T-helper 1 cell treated with Interleukin-12 subunit alpha and Interleukin-12 subunit beta and Interleukin-4 antibody, amounts not matched to agents 30 μg/mL and 1 μg/mL, for 36 hours (primary cell): ENCODE data around the gene SORCS3.

Experiments used
- H3K27ac Mint-ChIP-seq: one replicate; pipeline ENCODE4 v1.8.0; 2021; ENCODE audit warnings: mild to moderate bottlenecking, mixed read lengths
- H3K27me3 Mint-ChIP-seq: one replicate; pipeline ENCODE4 v1.8.0; 2021; ENCODE audit warnings: low read depth, mixed read lengths
- H3K36me3 Mint-ChIP-seq: one replicate; pipeline ENCODE4 v1.8.0; 2021; ENCODE audit warnings: low read depth, mixed read lengths
- H3K4me1 Mint-ChIP-seq: one replicate; pipeline ENCODE4 v1.8.0; 2021; ENCODE audit warnings: low read depth, mixed read lengths
- H3K4me3 Mint-ChIP-seq: one replicate; pipeline ENCODE4 v1.8.0; 2021; ENCODE audit warnings: mild to moderate bottlenecking, moderate library complexity, mixed read lengths
- H3K9me3 Mint-ChIP-seq: one replicate; pipeline ENCODE4 v1.8.0; 2021; ENCODE audit warnings: mixed read lengths

Gene SORCS3

GRCh38 chr10:105188737-105189462 lies 547.8 kb downstream of the SORCS3 start:
- Mint-ChIP-seq H3K36me3 (no peaks in the 10 kb centered on the region), H3K27ac (no peak overlapping the region), H3K9me3 (no peaks in the 10 kb centered on the region), H3K4me3 (no peak overlapping the region), H3K4me1 (no peaks in the 10 kb centered on the region), H3K27me3 (no peaks in the 10 kb centered on the region)

GRCh38 chr10:105189463-105189800 lies 548.3 kb downstream of the SORCS3 start:
- H3K27ac Mint-ChIP-seq: no peak overlapping the region
- H3K9me3 Mint-ChIP-seq: no peaks in the 10 kb centered on the region
- H3K4me3 Mint-ChIP-seq: no peak overlapping the region
- H3K36me3 Mint-ChIP-seq: no peaks in the 10 kb centered on the region
- H3K4me1 Mint-ChIP-seq: no peaks in the 10 kb centered on the region
- H3K27me3 Mint-ChIP-seq: no peaks in the 10 kb centered on the region

GRCh38 chr10:105192146-105192545 lies 551.1 kb downstream of the SORCS3 start:
- Mint-ChIP-seq H3K4me3 (no peak overlapping the region), H3K27ac (no peak overlapping the region), H3K4me1 (no peaks in the 10 kb centered on the region), H3K27me3 (no peaks in the 10 kb centered on the region), H3K36me3 (no peaks in the 10 kb centered on the region), H3K9me3 (no peaks in the 10 kb centered on the region)

GRCh38 chr10:105192861-105193260 lies 551.8 kb downstream of the SORCS3 start:
- Mint-ChIP-seq H3K4me3 (no peak overlapping the region), H3K27ac (no peak overlapping the region), H3K9me3 (no peaks in the 10 kb centered on the region), H3K36me3 (no peaks in the 10 kb centered on the region), H3K4me1 (no peaks in the 10 kb centered on the region), H3K27me3 (no peaks in the 10 kb centered on the region)

- no peaks in the 10 kb centered on the region for H3K27me3 Mint-ChIP-seq
- no peak overlapping the region for H3K4me3 Mint-ChIP-seq
- no peaks in the 10 kb centered on the region for H3K4me1 Mint-ChIP-seq
- H3K9me3 Mint-ChIP-seq: no peaks in the 10 kb centered on the region
- H3K36me3 Mint-ChIP-seq: no peaks in the 10 kb centered on the region
- H3K27ac Mint-ChIP-seq: no peak overlapping the region
These were observed 554.7 kb downstream of the SORCS3 start for GRCh38 chr10:105195831-105196230.

- H3K36me3 Mint-ChIP-seq: no peaks in the 10 kb centered on the region
- no peak overlapping the region for H3K4me3 Mint-ChIP-seq
- no peaks in the 10 kb centered on the region for H3K27me3 Mint-ChIP-seq
- no peak overlapping the region for H3K27ac Mint-ChIP-seq
- no peaks in the 10 kb centered on the region for H3K9me3 Mint-ChIP-seq
- no peaks in the 10 kb centered on the region for H3K4me1 Mint-ChIP-seq
These were observed 556.7 kb downstream of the SORCS3 start for GRCh38 chr10:105197598-105198364.

GRCh38 chr10:105206616-105207015 lies 565.5 kb downstream of the SORCS3 start:
- Mint-ChIP-seq H3K9me3 (no peaks in the 10 kb centered on the region), H3K4me1 (no peaks in the 10 kb centered on the region), H3K36me3 (no peaks in the 10 kb centered on the region), H3K4me3 (no peak overlapping the region), H3K27ac (no peak overlapping the region), H3K27me3 (no peaks in the 10 kb centered on the region)

- no peaks in the 10 kb centered on the region for H3K36me3 Mint-ChIP-seq
- no peak overlapping the region for H3K27ac Mint-ChIP-seq
- no peaks in the 10 kb centered on the region for H3K9me3 Mint-ChIP-seq
- H3K27me3 Mint-ChIP-seq: no peaks in the 10 kb centered on the region
- H3K4me3 Mint-ChIP-seq: no peak overlapping the region
- H3K4me1 Mint-ChIP-seq: no peaks in the 10 kb centered on the region
These were observed 566.4 kb downstream of the SORCS3 start for GRCh38 chr10:105207476-105207995.

- Mint-ChIP-seq H3K27ac (no peak overlapping the region), H3K36me3 (no peaks in the 10 kb centered on the region), H3K9me3 (peaks cover 8% of the 10 kb centered on the region)
These were observed 569.5 kb downstream of the SORCS3 start for GRCh38 chr10:105210546-105210945.

GRCh38 chr10:105237685-105238084 lies 596.6 kb downstream of the SORCS3 start:
- no peaks in the 10 kb centered on the region for H3K27me3 Mint-ChIP-seq
- H3K36me3 Mint-ChIP-seq: no peaks in the 10 kb centered on the region
- no peak overlapping the region for H3K27ac Mint-ChIP-seq
- H3K9me3 Mint-ChIP-seq: peaks cover 4% of the 10 kb centered on the region
- H3K4me3 Mint-ChIP-seq: no peak overlapping the region
- H3K4me1 Mint-ChIP-seq: no peaks in the 10 kb centered on the region

More at GRCh38 chr10:105210546-105210945, 569.5 kb downstream of the SORCS3 start:
- H3K27me3 Mint-ChIP-seq: no peaks in the 10 kb centered on the region
- H3K4me3 Mint-ChIP-seq: no peak overlapping the region
- H3K4me1 Mint-ChIP-seq: no peaks in the 10 kb centered on the region

- Mint-ChIP-seq H3K4me3 (no peak overlapping the region), H3K36me3 (no peaks in the 10 kb centered on the region), H3K27me3 (no peaks in the 10 kb centered on the region), H3K4me1 (no peaks in the 10 kb centered on the region), H3K9me3 (peaks cover 4% of the 10 kb centered on the region), H3K27ac (no peak overlapping the region)
These were observed 598.5 kb downstream of the SORCS3 start for GRCh38 chr10:105239311-105240219.

- Mint-ChIP-seq H3K9me3 (no peaks in the 10 kb centered on the region), H3K36me3 (no peaks in the 10 kb centered on the region)
These were observed 600.2 kb downstream of the SORCS3 start for GRCh38 chr10:105241254-105241653.

GRCh38 chr10:105243381-105243780 lies 602.3 kb downstream of the SORCS3 start:
- no peaks in the 10 kb centered on the region for H3K4me1 Mint-ChIP-seq
- no peaks in the 10 kb centered on the region for H3K27me3 Mint-ChIP-seq
- no peaks in the 10 kb centered on the region for H3K9me3 Mint-ChIP-seq
- no peaks in the 10 kb centered on the region for H3K36me3 Mint-ChIP-seq
- no peak overlapping the region for H3K4me3 Mint-ChIP-seq
- no peak overlapping the region for H3K27ac Mint-ChIP-seq

More at GRCh38 chr10:105241254-105241653, 600.2 kb downstream of the SORCS3 start:
- H3K4me1 Mint-ChIP-seq: no peaks in the 10 kb centered on the region
- H3K4me3 Mint-ChIP-seq: no peak overlapping the region
- H3K27me3 Mint-ChIP-seq: no peaks in the 10 kb centered on the region
- H3K27ac Mint-ChIP-seq: no peak overlapping the region

- H3K9me3 Mint-ChIP-seq: no peaks in the 10 kb centered on the region
- H3K27ac Mint-ChIP-seq: no peak overlapping the region
- H3K4me1 Mint-ChIP-seq: no peaks in the 10 kb centered on the region
- no peaks in the 10 kb centered on the region for H3K27me3 Mint-ChIP-seq
- no peak overlapping the region for H3K4me3 Mint-ChIP-seq
- H3K36me3 Mint-ChIP-seq: no peaks in the 10 kb centered on the region
These were observed 602.7 kb downstream of the SORCS3 start for GRCh38 chr10:105243825-105244224.
